ES-I3 (cell line): ENCODE results near the gene PHF5A.

Source experiments
- H3K36me3 ChIP-seq: 2 replicates; pipeline ENCODE4 v1.6.1; 2013; ENCODE audit warnings: mild to moderate bottlenecking, low read length, control low read depth, moderate library complexity; ENCODE audit not compliant: insufficient read depth
- H3K4me1 ChIP-seq: 2 replicates; pipeline ENCODE4 v1.6.1; 2013; ENCODE audit warnings: mild to moderate bottlenecking, control low read depth, low read length; ENCODE audit not compliant: insufficient read depth
- H3K9ac ChIP-seq: 2 replicates; pipeline ENCODE4 v1.6.1; 2013; ENCODE audit warnings: low read depth, mild to moderate bottlenecking, low read length, moderate library complexity
- H3K9me3 ChIP-seq: 2 replicates; pipeline ENCODE4 v1.6.1; 2013; ENCODE audit warnings: mild to moderate bottlenecking, low read length, moderate library complexity; ENCODE audit not compliant: control insufficient read depth, insufficient read depth

PHF5A gene, protein sequence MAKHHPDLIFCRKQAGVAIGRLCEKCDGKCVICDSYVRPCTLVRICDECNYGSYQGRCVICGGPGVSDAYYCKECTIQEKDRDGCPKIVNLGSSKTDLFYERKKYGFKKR

DNA sequence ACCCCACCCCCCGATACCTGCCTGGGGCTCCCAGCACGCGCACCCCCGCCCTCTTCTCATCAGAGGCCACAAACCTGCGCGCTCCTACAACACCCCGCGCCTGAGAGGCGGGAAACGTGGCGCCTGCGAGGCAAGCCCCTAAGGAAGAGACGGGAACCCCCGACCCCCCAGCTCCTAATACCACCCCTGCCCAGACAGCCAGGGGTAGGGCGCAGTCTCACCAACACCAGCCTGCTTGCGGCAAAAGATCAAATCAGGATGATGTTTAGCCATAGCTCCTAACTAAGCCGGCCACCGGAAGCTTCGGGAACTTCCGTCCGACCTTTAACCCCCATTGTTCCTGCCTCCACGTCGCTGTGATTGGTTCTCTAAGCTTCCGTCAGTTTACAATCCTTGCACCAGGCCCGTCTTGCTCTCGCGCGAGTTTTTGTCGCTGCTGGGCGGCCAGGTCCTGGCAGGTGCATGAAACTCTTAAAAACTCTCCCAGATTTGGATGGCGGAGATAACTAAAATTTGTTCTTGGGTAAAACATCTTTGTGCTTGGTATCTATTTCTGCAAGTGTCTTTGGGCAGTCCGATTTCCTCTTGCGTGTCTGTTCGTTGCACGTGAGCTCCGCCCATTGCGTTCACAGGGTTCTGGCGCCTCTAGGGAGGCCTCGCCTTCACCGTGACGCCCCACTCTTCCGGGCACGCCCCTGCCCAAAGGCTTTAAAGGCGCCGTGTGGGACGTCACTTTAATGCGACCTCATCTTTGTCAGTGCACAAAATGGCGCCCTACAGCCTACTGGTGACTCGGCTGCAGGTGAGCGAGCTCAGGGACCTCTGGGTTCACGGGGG lies at the start of gene PHF5A, which contains the start of gene ACO2:
TSS of gene PHF5A (minus strand) at position 312 of the 837 bp plus-strand sequence. CDS start at position 273, 39 bp downstream.
TSS of gene ACO2 (plus strand) at position 737 of the 837 bp plus-strand sequence. CDS start at position 767, 30 bp downstream.
- peaks cover 27% of the 10 kb centered on the region for H3K36me3 ChIP-seq
- H3K9me3 ChIP-seq: no peaks in the 10 kb centered on the region
- peaks cover 5% of the 10 kb centered on the region for H3K4me1 ChIP-seq
- H3K9ac ChIP-seq: peak within 1 kb of the TSS; percentile 91

DNA sequence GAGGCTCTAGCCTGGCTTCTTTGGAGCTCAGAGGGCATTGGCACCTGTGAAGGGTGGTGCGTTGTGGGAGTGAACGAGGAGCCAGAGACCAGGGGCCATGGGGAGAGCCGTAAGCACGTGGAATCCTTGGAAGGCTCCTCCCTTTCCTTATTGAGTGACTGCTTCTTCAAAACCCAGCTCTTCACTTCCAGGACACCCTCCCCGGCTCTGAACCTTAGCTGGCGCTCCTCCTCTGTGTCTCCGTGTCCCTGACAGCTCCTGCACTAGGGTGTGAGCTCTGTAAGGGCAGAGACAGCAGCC lies 49.5 kb upstream of the PHF5A start:
- Histone ChIP-seq H3K36me3 (peaks cover 4% of the 10 kb centered on the region; the same call in 1 of the 2 replicates), H3K9me3 (no peaks in the 10 kb centered on the region), H3K4me1 (peaks cover 5% of the 10 kb centered on the region), H3K9ac (no peak overlapping the region)

DNA sequence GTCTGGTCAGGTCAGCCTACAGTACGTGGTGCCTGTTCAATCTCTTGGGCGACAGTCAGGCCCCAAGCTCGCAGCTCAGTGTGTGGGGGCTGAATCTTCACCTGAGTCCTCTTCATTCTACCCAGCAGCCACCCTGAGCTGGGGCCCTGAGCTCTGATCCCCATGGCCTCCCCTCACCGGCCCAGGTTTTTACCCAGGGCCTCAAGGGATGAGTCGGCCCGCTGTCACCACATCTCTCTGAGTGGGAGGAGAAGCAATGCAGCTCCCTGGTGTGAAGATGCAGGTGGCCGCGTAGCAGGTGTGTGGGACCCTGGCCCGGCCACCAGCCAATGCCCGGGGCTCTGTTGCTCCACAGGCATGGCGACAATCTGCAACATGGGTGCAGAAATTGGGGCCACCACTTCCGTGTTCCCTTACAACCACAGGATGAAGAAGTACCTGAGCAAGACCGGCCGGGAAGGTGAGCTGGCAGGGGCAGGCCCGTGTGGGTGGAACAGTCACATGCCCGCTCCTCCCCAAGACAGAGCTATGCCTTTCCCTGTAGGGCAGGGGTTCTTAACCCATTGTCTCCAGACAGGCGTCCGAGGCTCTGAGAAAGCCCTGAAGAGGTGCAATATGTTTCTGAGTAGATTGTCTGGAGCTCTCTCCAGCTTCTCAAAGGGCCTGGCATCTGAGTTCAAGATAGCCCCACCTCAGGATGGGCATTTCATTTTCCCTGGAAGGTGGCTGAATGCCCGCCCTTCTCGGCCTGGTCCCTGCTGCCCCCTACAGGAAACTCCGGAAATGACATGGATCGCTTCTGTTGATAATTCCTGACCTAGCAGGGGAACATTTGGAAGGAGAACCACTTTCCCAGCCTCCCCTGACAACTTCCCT lies 48.9 kb upstream of the PHF5A start:
- H3K4me1 ChIP-seq: peaks cover 11% of the 10 kb centered on the region
- H3K36me3 ChIP-seq: 0 out of 2 replicates have a peak, but pooled peaks cover 2% of the 10 kb centered on the region
- H3K9ac ChIP-seq: no peak overlapping the region
- H3K9me3 ChIP-seq: no peaks in the 10 kb centered on the region

DNA sequence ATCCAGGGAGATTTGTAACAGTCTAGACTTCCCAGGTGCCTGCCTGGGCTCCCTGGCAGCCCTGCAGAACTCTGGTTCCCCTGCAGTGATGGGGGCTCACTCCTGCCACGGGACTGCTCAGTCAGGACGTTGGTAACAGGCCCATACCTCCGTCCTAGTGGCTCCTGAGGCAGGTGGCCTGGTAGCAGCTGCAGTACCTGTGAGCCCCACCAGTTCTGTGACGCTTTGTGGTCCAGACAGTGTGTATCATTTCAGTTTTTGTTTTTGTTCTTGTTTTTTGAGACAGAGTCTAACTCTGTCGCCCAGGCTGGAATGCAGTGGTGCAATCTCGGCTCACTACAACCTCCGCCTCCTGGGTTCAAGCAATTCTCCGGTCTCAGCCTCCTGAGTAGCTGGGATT lies 48.0 kb upstream of the PHF5A start:
- no peaks in the 10 kb centered on the region for H3K9me3 ChIP-seq
- H3K36me3 ChIP-seq: 0 out of 2 replicates have a peak, but pooled peaks cover 4% of the 10 kb centered on the region
- H3K4me1 ChIP-seq: peaks cover 16% of the 10 kb centered on the region
- H3K9ac ChIP-seq: no peak overlapping the region

DNA sequence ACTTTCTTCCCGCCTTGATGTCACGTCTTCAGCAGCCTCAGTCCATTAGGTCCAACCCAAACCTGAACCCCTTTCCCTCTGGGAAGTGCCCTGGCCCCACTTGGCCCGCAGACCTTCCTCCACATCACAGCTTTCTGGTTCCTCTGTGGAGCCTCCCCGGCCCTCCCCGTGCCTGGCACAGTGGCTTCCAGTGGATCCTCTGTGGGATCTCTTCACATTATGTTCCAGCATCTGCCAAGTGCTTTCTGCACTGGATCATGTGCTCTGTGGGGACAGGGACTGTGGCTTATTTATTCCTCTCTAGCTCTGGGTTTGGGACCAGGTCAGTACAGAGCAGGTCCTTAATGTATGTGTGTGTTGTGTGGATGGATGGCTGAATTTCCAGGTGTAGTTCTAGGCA lies 44.9 kb upstream of the PHF5A start:
- H3K9me3 ChIP-seq: no peaks in the 10 kb centered on the region
- H3K4me1 ChIP-seq: peaks cover 16% of the 10 kb centered on the region
- no peak overlapping the region for H3K9ac ChIP-seq
- H3K36me3 ChIP-seq: peaks cover 4% of the 10 kb centered on the region; the same call in 1 of the 2 replicates

DNA sequence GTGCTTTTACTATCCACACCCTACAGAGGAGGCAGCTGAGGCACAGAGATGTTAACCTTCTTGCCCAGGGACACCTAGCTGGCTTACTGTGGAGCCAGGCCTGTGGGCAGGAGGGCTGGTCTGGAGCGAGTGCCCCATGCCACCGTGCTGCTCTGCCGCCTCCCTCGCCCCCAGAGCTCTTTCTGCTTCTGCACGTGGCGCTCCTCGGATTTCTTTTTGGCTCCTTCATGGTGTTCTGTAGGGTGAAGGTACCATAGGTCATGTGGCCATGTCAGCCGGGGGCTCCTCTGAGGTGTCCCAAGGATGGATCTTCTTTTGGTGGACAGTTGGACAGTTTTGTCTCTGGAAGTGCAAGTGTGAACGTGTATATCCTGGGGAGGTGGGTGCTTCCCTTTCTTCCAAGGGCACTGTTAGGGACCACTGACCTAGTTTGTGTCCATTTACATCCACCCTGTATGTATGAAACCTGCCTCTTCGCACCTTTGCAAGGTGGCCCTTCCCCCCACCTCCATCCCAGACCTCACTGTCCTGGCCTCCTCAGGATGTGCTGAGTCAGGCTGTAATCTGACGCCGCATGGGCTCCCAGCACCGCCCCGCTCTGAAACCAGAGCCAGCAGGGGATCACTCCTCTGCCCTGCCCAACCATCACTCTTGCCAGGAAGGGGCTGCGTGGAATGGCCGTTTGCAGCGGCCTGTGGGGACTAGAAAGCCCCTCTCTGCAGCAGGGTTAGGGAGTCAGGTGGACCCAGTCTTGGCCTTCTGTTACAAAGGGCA lies 44.1 kb upstream of the PHF5A start:
- no peaks in the 10 kb centered on the region for H3K9me3 ChIP-seq
- H3K36me3 ChIP-seq: peaks cover 4% of the 10 kb centered on the region; the same call in 1 of the 2 replicates
- H3K9ac ChIP-seq: no peak overlapping the region
- H3K4me1 ChIP-seq: peaks cover 16% of the 10 kb centered on the region

DNA sequence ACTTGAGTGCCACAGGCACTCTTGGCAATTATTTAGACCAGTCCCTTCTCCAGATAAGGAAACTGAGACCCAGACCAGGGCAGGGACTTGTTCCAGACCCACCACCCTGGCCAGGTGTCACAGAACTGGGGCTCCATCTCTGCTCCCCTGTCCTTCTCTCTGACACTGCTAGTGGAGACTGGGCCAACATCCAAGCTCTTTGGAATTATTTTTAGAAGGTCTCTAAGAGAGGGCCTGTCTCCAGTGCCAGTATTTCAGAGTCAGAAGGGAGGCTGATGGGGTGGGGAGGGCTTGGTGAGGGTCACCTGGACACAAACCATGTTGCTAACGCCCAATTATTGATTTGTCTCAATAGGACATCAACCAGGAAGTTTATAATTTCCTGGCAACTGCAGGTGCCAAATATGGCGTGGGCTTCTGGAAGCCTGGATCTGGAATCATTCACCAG lies 43.1 kb upstream of the PHF5A start:
- peaks cover 16% of the 10 kb centered on the region for H3K4me1 ChIP-seq
- no peaks in the 10 kb centered on the region for H3K9me3 ChIP-seq
- no peak overlapping the region for H3K9ac ChIP-seq
- H3K36me3 ChIP-seq: peaks cover 4% of the 10 kb centered on the region; the same call in 1 of the 2 replicates

DNA sequence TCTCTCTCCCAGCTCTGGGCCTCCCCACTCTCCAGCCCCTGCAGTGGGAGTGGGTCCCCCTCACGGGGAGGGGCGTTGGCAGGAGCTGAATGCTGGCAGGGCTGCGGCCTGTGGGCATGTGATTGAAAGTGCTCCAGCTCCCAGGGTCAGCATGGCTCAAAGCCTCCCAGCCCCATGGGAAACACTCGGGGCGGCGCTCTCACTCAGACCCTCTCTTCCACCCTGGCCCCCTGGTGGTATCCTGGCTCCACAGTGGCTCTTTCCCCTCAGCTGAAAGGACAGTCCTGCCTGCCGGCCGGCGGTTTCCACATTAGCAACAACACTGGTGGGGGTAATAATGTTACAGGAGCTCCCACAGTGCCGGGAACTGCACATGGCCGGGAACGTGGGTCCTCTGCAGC lies 40.3 kb upstream of the PHF5A start:
- Histone ChIP-seq H3K9me3 (no peaks in the 10 kb centered on the region), H3K4me1 (peaks cover 16% of the 10 kb centered on the region), H3K9ac (no peak overlapping the region), H3K36me3 (peaks cover 4% of the 10 kb centered on the region; the same call in 1 of the 2 replicates)

DNA sequence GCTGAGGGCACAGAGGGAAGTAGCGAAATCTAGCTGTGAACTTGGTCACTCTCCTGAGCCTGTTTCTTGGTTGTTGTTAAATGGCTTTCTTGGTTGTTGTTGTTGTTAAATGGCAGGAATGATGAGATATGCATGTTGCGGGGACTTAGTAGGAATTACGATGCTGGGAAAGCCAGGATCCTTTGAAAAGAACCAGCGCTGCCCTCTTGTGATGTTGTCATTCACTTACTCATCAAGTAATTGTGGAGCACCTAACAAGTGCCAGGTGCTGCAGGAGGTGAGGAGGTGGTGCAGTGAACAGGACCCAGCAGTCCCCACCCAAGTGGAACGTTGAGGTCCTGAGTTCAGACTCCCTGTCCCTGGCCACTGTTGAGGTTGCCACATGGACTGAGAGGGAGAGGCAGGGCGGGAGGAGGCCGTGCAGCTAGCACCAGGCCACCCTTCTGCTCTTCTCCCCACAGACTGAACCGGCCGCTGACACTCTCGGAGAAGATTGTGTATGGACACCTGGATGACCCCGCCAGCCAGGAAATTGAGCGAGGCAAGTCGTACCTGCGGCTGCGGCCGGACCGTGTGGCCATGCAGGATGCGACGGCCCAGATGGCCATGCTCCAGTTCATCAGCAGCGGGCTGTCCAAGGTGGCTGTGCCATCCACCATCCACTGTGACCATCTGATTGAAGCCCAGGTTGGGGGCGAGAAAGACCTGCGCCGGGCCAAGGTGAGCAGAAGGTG lies 39.0 kb upstream of the PHF5A start:
- Histone ChIP-seq H3K4me1 (peaks cover 6% of the 10 kb centered on the region), H3K36me3 (peaks cover 3% of the 10 kb centered on the region; the same call in 1 of the 2 replicates), H3K9me3 (no peaks in the 10 kb centered on the region), H3K9ac (no peak overlapping the region)

DNA sequence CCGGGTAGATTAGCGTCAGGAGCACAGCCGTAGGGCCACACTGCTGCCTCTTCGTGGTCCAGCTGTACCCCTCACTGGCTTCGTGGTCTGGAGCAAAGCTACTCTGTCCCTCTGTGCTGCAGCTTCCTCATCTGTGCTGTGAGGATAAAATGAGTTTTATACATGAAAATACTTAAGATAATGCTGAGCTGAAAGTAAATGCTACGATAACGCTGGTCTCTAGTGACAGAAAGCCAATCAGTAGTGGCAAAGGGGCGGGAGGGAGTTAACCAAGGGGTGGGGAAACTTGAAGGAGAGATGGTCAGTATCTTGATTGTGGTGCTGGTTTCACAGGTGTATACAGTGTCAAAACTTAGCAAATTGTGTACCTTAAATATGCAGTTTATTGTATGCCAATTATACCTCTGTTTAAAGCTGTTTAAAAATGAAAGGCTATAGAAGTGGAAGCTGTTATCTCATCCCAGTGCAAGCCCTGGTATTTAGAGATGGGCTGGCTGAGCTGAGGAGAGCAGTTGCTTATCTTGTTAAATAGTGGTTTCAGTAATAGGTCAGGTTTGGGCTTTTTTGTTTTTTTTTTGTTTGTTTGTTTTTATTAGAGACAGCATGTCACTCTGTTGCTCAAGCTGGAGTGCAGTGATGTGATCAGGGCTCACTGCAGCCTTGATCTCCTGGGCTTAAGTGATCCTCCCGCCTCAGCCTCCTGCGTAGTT lies 37.2 kb upstream of the PHF5A start:
- H3K9ac ChIP-seq: no peak overlapping the region
- H3K36me3 ChIP-seq: peaks cover 9% of the 10 kb centered on the region
- H3K4me1 ChIP-seq: no peaks in the 10 kb centered on the region
- no peaks in the 10 kb centered on the region for H3K9me3 ChIP-seq

DNA sequence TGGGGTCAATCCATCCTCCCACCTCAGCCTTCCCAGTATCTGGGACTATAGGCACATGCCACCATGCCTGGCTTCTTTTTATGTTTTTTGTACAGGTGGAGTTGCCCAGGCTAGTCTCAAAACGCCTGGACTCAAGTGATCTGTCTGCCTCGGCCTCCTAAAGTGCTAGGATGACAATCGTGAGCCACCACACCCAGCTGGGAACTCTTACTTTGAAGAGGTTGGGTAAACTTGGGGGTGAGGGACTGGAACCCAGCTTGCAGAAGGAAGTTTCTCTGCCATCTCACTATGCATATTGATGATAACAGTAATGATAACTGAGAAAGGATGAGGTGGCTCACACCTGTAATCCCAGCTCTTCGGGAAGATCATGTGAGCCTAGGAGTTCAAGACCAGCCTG lies 36.3 kb upstream of the PHF5A start:
- H3K36me3 ChIP-seq: peaks cover 9% of the 10 kb centered on the region
- no peaks in the 10 kb centered on the region for H3K9me3 ChIP-seq
- no peak overlapping the region for H3K9ac ChIP-seq
- no peaks in the 10 kb centered on the region for H3K4me1 ChIP-seq

DNA sequence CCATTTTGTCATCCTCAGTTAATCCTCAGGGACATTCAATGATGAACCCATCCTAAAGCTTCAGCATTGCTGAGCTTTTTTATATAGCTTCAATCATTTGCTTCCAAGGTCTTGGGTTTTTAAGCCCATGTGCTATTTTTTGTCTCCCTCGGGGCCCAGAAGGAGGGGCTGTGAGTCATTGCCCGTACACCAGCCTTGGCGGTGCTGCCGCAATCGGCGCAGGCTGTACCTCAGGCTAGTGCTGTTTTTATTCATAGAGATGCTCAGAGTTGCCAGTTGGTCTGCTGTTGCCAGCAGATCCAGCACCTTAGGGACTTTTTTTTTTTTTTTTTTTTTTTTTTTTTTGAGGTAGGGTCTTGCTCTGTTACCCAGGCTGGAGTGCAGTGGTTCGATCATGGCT lies 35.9 kb upstream of the PHF5A start:
- no peak overlapping the region for H3K9ac ChIP-seq
- H3K4me1 ChIP-seq: no peaks in the 10 kb centered on the region

DNA sequence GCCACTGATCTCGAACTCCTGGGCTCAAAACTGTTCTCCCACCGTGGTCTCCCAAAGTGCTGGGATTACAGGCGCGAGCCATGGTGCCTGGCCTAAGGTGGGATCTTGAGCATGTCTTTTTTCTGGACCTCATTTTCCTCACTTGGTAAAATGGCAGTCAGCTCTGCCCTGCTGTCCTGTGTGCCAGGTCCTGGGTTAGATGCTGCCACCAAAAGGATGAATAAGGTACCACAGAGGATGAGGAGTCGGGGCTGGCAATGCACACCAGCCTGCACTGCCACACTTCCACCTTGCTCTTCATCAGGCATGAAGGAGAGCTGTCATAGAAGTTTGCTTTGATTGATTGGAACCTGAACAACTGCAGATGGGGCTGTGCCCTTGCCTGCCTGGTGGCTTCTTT lies 32.7 kb upstream of the PHF5A start:
- no peak overlapping the region for H3K9ac ChIP-seq
- peaks cover 9% of the 10 kb centered on the region for H3K36me3 ChIP-seq

More for the DNA sequence above, 35.9 kb upstream of the PHF5A start:
- Histone ChIP-seq H3K9me3 (no peaks in the 10 kb centered on the region), H3K36me3 (peaks cover 9% of the 10 kb centered on the region)

More for the DNA sequence above, 32.7 kb upstream of the PHF5A start:
- H3K4me1 ChIP-seq: no peaks in the 10 kb centered on the region
- H3K9me3 ChIP-seq: no peaks in the 10 kb centered on the region
